HuH-7.5 (cell line): ENCODE data around the gene DNAJC17.

Source experiments
- DNase-seq: peaks from one replicate; pipeline ENCODE4 v3.0.0; 2011; ENCODE audit warnings: low spot score

DNAJC17 gene

GRCh38 chr15:40737048-40737447 lies 70.2 kb downstream of the DNAJC17 start:
- DNase-seq = no peak

- DNase-seq = no peak
Observed at GRCh38 chr15:40736575-40736974, 70.7 kb downstream of the DNAJC17 start.

GRCh38 chr15:40731034-40731433 lies 76.2 kb downstream of the DNAJC17 start:
- no peak for DNase-seq

GRCh38 chr15:40723919-40724318 lies 83.4 kb downstream of the DNAJC17 start:
- DNase-seq = no peak

GRCh38 chr15:40722934-40723333 lies 84.3 kb downstream of the DNAJC17 start:
- DNase-seq = no peak

GRCh38 chr15:40722354-40722753 lies 84.9 kb downstream of the DNAJC17 start:
- no peak for DNase-seq

- no peak for DNase-seq
Observed at GRCh38 chr15:40721701-40722100, 85.6 kb downstream of the DNAJC17 start.

GRCh38 chr15:40716165-40716564 lies 91.1 kb downstream of the DNAJC17 start:
- no peak for DNase-seq
